ENCODE measurements around the gene ARHGDIG.
"Not testable (repeated sequence)": the region's sequence is repeated elsewhere in the genome, so short reads cannot be mapped to it uniquely, and the experiment has no call there.

The ARHGDIG gene

DNA sequence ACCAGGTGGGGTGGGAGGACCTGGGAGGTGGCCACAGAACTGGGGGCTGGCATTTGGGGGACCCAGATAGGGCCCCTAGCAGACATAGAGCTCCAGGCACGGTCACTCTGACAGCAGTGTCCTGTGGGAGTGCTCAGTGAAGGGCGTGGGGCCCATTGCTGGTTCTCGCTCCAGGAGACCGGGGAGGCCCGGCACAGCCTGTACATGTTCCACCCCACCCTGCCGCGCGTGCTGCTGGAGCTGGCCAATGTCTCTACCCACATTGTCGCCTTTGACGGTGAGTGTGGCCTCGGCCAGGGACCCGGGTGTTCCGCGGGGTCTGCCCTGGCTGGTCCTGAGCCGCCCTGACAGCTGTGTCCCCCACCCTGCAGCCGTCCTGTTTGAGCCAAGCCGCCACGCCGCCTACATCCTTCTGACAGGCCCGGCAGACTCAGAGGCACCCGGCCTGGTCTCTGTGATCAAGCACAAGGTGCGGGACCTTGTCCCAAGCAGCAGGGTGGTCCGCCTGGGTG lies 15.9 kb upstream of the ARHGDIG start:
- H3K27ac ChIP-seq, result no peak overlapping the region
- no peak for TF ChIP-seq ZFX (IDR thresholded peaks at IDR 0.05; ENCODE audit: borderline replicate concordance)
- TF ChIP-seq, protein P1, sequence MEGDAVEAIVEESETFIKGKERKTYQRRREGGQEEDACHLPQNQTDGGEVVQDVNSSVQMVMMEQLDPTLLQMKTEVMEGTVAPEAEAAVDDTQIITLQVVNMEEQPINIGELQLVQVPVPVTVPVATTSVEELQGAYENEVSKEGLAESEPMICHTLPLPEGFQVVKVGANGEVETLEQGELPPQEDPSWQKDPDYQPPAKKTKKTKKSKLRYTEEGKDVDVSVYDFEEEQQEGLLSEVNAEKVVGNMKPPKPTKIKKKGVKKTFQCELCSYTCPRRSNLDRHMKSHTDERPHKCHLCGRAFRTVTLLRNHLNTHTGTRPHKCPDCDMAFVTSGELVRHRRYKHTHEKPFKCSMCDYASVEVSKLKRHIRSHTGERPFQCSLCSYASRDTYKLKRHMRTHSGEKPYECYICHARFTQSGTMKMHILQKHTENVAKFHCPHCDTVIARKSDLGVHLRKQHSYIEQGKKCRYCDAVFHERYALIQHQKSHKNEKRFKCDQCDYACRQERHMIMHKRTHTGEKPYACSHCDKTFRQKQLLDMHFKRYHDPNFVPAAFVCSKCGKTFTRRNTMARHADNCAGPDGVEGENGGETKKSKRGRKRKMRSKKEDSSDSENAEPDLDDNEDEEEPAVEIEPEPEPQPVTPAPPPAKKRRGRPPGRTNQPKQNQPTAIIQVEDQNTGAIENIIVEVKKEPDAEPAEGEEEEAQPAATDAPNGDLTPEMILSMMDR (IDR thresholded peaks at IDR 0.05), result no peak

DNA sequence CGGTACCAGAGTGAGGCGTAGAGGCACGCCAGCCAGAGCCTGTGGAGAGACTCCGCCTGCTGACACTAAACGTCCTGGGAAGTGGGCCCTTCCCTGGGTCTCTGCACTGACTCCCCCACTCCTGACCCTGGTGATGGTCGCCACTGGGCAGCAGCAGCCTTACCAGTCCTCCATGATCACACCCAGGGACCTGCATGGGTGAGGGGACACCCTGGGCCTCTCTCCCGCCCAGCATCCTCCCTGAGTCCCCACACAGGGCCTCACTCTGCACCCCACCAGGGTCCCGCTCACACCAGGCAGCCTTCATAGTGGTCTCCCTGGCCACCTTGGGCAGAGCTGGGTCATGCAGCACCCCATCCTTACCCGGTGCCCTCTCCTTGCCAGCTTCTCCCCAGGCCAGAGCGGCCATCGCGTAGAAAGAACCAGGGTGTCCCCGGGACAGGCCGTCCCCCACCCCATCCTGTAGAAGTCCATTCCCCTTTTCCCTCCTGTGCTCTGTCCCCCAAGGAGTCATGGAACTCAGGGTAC lies 15.3 kb upstream of the ARHGDIG start:
- no peak for TF ChIP-seq ZFX (IDR thresholded peaks at IDR 0.05; ENCODE audit: borderline replicate concordance)
- TF ChIP-seq, protein P1 (IDR thresholded peaks at IDR 0.05), result no peak
- no peak overlapping the region for H3K27ac ChIP-seq

DNA sequence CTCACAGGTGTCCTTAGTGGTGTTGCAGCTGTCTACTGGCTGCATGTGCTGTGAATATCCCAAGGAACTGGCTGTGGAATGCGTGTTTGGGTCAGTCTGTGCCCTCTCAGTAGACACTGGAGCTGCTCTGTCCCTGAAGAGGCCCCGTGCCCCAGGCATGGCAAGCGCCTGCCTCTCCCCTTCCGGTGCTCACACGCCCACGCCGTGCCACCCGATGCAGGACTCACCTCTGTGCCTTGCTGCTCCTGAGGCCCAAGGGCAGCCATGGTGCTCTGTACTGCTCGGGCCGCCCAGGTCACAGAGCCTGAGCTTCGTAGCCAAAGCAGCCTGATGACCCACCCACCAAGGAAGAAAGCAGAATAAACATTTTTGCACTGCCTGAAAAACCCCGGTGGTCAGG lies 14.7 kb upstream of the ARHGDIG start:
- no peak overlapping the region for H3K27ac ChIP-seq
- no peak for TF ChIP-seq ZFX (IDR thresholded peaks at IDR 0.05; ENCODE audit: borderline replicate concordance)
- TF ChIP-seq, protein P1 (IDR thresholded peaks at IDR 0.05), result no peak

DNA sequence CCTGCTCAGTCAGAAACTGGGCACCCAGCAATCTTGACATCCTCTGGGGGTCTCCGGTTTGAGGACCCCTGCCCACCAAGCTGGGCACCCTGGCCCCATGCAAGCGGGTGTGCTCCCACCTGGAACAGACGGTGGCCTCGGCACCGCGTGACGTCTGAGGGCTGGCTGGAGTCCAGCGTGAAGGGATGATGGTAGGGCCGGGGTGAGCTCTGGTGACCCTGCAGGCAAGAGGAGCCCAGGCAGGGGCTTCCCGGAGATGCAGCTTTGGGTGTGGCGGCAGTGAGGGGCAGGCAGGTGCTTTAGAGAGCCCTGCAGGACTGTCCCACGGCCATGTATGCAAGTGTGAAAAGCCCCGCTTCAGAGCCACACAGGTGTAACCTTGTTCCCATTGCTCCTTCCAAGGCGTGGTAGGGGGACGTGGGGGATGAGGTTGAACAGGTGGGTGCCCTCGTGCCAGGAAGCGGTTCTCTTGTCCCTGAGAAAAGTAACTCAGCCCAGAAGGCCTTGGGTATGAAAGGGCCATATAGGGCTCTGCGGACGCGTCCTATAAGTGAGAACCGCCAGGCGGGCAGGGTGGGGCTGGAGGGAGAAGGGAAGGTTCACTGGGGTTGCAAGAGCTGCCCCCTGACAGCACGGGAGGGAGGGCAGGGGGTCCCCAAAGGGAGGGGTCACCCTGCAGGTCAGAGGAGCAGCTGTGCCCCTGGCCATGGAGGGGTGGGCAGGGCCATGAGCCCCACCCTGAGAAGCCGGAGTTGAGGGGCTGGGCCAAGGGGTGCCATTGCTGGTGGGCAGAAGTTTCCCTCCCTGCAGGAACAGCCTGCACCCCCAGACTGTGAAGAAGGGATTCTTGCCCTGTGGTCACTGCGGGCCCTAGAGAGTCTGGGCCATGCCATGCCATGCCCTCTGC lies 13.9 kb upstream of the ARHGDIG start:
- H3K27ac ChIP-seq, result no peak overlapping the region
- no peak for TF ChIP-seq ZFX (IDR thresholded peaks at IDR 0.05; ENCODE audit: borderline replicate concordance)

DNA sequence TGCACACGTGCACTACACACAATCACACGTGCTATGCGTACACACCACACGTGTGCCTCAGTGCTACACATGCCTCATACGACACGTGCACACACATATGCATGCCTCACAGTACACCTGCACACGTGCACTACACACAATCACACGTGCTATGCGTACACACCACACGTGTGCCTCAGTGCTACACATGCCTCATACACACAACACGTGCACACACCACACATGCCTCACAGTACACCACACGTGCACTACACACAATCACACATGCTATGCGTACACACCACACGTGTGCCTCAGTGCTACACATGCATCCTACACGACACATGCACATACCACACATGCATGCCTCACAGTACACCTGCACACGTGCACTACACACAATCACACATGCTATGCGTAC lies 12.8 kb upstream of the ARHGDIG start:
- H3K27ac ChIP-seq, result not testable (repeated sequence)

DNA sequence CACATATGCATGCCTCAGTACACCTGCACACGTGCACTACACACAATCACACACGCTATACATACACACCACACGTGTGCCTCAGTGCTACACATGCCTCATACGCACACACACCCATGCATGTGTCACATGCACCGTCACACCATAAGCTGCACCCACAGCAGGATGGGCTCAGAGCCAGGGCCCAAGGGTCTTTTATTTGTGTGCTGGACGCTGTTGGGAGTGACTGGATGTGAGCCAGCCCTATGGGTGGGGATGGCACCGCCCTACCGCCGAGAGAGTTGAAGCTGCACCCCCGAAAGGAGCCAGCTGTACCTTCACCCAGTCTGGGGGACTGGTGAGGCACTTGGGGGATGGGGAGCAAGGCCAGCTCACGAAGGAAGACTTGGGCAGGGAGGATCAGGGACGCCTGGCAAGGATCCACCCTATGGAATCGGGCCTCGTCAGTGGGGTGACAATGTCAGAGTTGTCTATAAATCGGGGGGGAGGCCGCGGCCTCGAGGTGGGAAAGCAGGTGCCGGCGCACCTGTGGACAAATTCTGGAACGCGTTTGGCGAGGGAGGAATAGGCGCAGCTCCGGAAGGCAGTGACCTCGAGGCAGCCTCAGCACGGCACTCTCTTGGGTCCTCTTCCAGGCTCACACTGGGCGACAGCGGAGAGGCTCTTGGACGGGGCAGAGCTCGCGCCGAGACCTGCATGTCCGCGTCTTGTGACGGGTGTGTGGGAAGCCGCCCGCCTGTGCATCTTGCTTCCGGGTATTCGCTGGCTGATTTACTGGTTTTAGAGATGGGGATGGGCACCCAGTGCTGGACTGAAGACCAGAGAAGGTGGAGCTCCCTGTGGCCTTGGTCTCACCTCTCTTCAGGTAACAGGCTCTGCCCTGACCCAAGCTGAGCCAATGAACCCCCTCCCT lies 12.0 kb upstream of the ARHGDIG start:
- no peak overlapping the region for H3K27ac ChIP-seq
- TF ChIP-seq, protein P1 (IDR thresholded peaks at IDR 0.05), result no peak
- TF ChIP-seq ZFX (IDR thresholded peaks at IDR 0.05; ENCODE audit: borderline replicate concordance), result no peak

DNA sequence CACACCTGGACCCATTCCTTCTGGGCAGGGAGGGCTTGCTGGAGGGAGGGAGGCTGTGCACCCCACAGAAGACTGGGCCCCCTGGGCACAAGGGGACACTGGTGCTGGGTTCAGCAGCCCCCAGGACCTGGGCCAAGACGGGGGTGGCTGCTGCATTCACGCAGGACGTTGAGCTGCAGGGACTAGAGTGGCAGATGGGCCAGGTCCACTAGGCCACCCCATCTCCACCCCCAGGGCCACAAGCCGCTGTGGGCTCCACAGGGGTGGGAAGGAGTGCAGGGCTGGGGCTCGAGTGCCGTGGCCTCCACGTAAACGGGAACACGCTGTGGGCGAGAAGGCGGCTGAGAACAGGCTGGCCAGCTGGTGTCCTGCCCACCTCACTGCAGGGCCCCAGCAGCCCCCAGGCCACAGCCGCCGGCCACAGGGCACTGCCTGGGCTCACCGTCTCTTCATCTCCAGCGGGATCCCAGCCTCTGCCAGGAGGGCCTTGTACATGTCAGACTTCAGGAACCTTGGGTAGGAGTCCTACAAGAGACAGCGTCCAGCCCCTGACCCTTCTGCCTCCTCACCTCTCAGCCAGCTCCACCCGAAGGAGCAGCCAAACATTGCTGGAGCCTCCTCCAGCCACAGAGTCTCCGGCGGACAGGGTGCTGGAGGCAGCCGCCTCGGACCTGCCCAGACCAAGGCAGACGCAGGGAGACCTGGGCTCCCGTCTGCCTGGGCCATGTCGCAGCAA lies 11.2 kb upstream of the ARHGDIG start:
- no peak for TF ChIP-seq ZFX (IDR thresholded peaks at IDR 0.05; ENCODE audit: borderline replicate concordance)
- TF ChIP-seq, protein P1 (IDR thresholded peaks at IDR 0.05), result no peak
- H3K27ac ChIP-seq, result no peak overlapping the region

All from 22Rv1 (cell line).